ENCODE measurements around the gene MIOS.

The MIOS gene

GRCh38 chr7:7640221-7641128, 73.8 kb downstream of the MIOS start, which contains the start of gene UMAD1:
TSS of gene UMAD1 (plus strand) at chr7:7640752. CDS start at chr7:7673372, 32,620 bp downstream.
- H3K27ac ChIP-seq: peak within 1 kb of the TSS; percentile 78 to 93
- peak within 1 kb of the TSS; percentile 92 for H3K4me3 ChIP-seq
- TF ChIP-seq CTCF (IDR thresholded peaks at IDR 0.05): no peak
- peak; percentile 100 for DNase-seq (ENCODE audit: low spot score)

GRCh38 chr7:7641129-7641663, 74.5 kb downstream of the MIOS start:
- no peak for DNase-seq (ENCODE audit: low spot score)
- Histone ChIP-seq H3K27ac (peak overlapping the region; percentile 78 to 93), H3K4me3 (peak overlapping the region; percentile 92)
- TF ChIP-seq CTCF (IDR thresholded peaks at IDR 0.05): no peak

GRCh38 chr7:7642081-7642480, 75.4 kb downstream of the MIOS start:
- no peak for DNase-seq (ENCODE audit: low spot score)
- Histone ChIP-seq H3K4me3 (peak overlapping the region; percentile 92), H3K27ac (no peak overlapping the region)
- TF ChIP-seq CTCF (IDR thresholded peaks at IDR 0.05): no peak

- DNase-seq (ENCODE audit: low spot score): no peak
- H3K4me3 ChIP-seq: no peak overlapping the region
- no peak for TF ChIP-seq CTCF (IDR thresholded peaks at IDR 0.05)
- H3K27ac ChIP-seq: no peak overlapping the region
These were observed 80.9 kb downstream of the MIOS start for GRCh38 chr7:7647495-7648036.

GRCh38 chr7:7650682-7651206, 84.1 kb downstream of the MIOS start:
- Histone ChIP-seq H3K4me3 (no peak overlapping the region), H3K27ac (no peak overlapping the region)
- DNase-seq (ENCODE audit: low spot score): no peak
- no peak for TF ChIP-seq CTCF (IDR thresholded peaks at IDR 0.05)

- Histone ChIP-seq H3K27ac (no peak overlapping the region), H3K4me3 (no peak overlapping the region)
- TF ChIP-seq CTCF (IDR thresholded peaks at IDR 0.05): no peak
- DNase-seq (ENCODE audit: low spot score): no peak
These were observed 84.8 kb downstream of the MIOS start for GRCh38 chr7:7651479-7651878.
